Neural cell (in vitro differentiated cells): ENCODE measurements around the gene ZNF778. TPM values are rescaled to one million over a fixed set of nuclear protein-coding genes. Genes with fewer than 3 reads are reported as not detected.

Experiments used
- H2AFZ ChIP-seq: fragments of 200-600, 300-800 bp; sonication (generic), shearing (Covaris generic); 2 replicates; pipeline ENCODE4 v1.6.0; 2014; ENCODE audit warnings: low read depth, mild to moderate bottlenecking, antibody characterized with exemption, low read length, moderate library complexity
- H3F3A ChIP-seq: fragments of 200-600 bp; shearing (Covaris generic); 2 replicates; pipeline ENCODE4 v1.6.1; 2016; ENCODE audit warnings: mild to moderate bottlenecking, moderate library complexity, mixed read lengths, antibody characterized with exemption, low read length; ENCODE audit not compliant: insufficient read depth, poor library complexity, severe bottlenecking
- H3K27ac ChIP-seq: fragments of 200-600, 300-800 bp; sonication (generic), shearing (Covaris generic); 2 replicates; pipeline ENCODE4 v1.5.1; 2014; ENCODE audit warnings: mild to moderate bottlenecking, low read length, moderate library complexity
- H3K27me3 ChIP-seq: fragments of 300-800, 200-600 bp; sonication (generic), shearing (Covaris generic); 2 replicates; pipeline ENCODE4 v1.6.0; 2014; ENCODE audit warnings: mild to moderate bottlenecking, low read depth, low read length, moderate library complexity; ENCODE audit not compliant: insufficient read depth
- H3K36me3 ChIP-seq: fragments of 300-800, 200-600 bp; sonication (generic), shearing (Covaris generic); 2 replicates; pipeline ENCODE4 v1.5.1; 2014; ENCODE audit warnings: mild to moderate bottlenecking, antibody characterized with exemption, low read length, moderate library complexity; ENCODE audit not compliant: insufficient read depth
- H3K4me2 ChIP-seq: fragments of 300-800, 200-600 bp; sonication (generic), shearing (Covaris generic); 2 replicates; pipeline ENCODE4 v1.6.0; 2014; ENCODE audit warnings: mild to moderate bottlenecking, low read length
- H3K4me3 ChIP-seq: fragments of 300-800, 200-600 bp; sonication (generic), shearing (Covaris generic); 2 replicates; pipeline ENCODE4 v1.5.1; 2014; ENCODE audit warnings: mild to moderate bottlenecking, low read length, moderate library complexity
- H3K79me2 ChIP-seq: fragments of 200-600 bp; shearing (Covaris generic); replicated peaks from 2 replicates; pipeline ENCODE4 v1.6.0; 2014; ENCODE audit warnings: mild to moderate bottlenecking, low read length, moderate library complexity; ENCODE audit not compliant: insufficient read depth
- H3K9ac ChIP-seq: fragments of 300-800, 200-600 bp; sonication (generic), shearing (Covaris generic); 2 replicates; pipeline ENCODE4 v1.6.1; 2016; ENCODE audit warnings: mild to moderate bottlenecking, low read length, mixed read lengths
- H3K9me2 ChIP-seq: fragments of 200-600 bp; shearing (Covaris generic); 2 replicates; pipeline ENCODE4 v1.6.1; 2016; ENCODE audit warnings: mild to moderate bottlenecking, low read length, mixed read lengths; ENCODE audit not compliant: insufficient read depth
- H3K9me3 ChIP-seq: fragments of 200-600, 300-800 bp; sonication (generic), shearing (Covaris generic); 2 replicates; pipeline ENCODE4 v1.6.1; 2016; ENCODE audit warnings: mild to moderate bottlenecking, mixed run types, low read length, moderate library complexity, mixed read lengths
- H4K20me1 ChIP-seq: fragments of 200-600 bp; shearing (Covaris generic); 2 replicates; pipeline ENCODE4 v1.6.1; 2016; ENCODE audit warnings: mild to moderate bottlenecking, mixed run types; ENCODE audit not compliant: insufficient read depth
- CTCF ChIP-seq: fragments of 450-650 bp; IDR thresholded peaks from 2 replicates; pipeline ENCODE4 v1.5.1; 2014; ENCODE audit warnings: antibody characterized with exemption, mild to moderate bottlenecking, moderate library complexity; ENCODE audit not compliant: poor library complexity, severe bottlenecking
- EP300 ChIP-seq: fragments of 450-650 bp; conservative IDR thresholded peaks from 2 replicates; pipeline ENCODE4 v1.6.1; 2014; ENCODE audit warnings: antibody characterized with exemption, mild to moderate bottlenecking, moderate library complexity; ENCODE audit not compliant: poor library complexity, severe bottlenecking
- EZH2 ChIP-seq: fragments of 200-600, 300-800 bp; shearing (Covaris generic), sonication (generic); IDR thresholded peaks from 2 replicates; pipeline ENCODE4 v1.6.1; 2014; ENCODE audit warnings: antibody characterized with exemption, low read length, borderline replicate concordance, mild to moderate bottlenecking; ENCODE audit not compliant: insufficient read depth, poor library complexity, severe bottlenecking
- MXI1 ChIP-seq: fragments of 450-650 bp; conservative IDR thresholded peaks from 2 replicates; pipeline ENCODE4 v1.6.1; 2014; ENCODE audit warnings: antibody characterized with exemption, mild to moderate bottlenecking; ENCODE audit not compliant: poor library complexity, severe bottlenecking
- POLR2AphosphoS5 ChIP-seq: IDR thresholded peaks from 2 replicates; pipeline ENCODE4 v1.6.1; 2012
- RAD21 ChIP-seq: fragments of 450-650 bp; conservative IDR thresholded peaks from 2 replicates; pipeline ENCODE4 v1.6.1; 2014; ENCODE audit warnings: antibody characterized with exemption, mild to moderate bottlenecking, moderate library complexity
- SMC3 ChIP-seq: fragments of 450-650 bp; conservative IDR thresholded peaks from 2 replicates; pipeline ENCODE4 v1.6.1; 2014; ENCODE audit warnings: antibody characterized with exemption, mild to moderate bottlenecking, moderate library complexity; ENCODE audit not compliant: poor library complexity
- TAF1 ChIP-seq: IDR thresholded peaks from 2 replicates; pipeline ENCODE4 v1.6.1; 2012; ENCODE audit warnings: low read depth
- polyA plus RNA-seq: library from polyadenylated mRNA; depleted of rRNA; stranded (reverse); fragments of >200 nt; gene quantifications from 2 replicates; pipeline ENCODE4 v1.2.3, GENCODE V29; 2014
- TF ChIP-seq, protein P1 (sequence below): IDR thresholded peaks from 2 replicates; pipeline ENCODE4 v1.6.1; 2012; ENCODE audit warnings: borderline replicate concordance

Gene ZNF778
- polyA plus RNA-seq, 1 donor from 2014 or later = 14.7 TPM

DNA sequence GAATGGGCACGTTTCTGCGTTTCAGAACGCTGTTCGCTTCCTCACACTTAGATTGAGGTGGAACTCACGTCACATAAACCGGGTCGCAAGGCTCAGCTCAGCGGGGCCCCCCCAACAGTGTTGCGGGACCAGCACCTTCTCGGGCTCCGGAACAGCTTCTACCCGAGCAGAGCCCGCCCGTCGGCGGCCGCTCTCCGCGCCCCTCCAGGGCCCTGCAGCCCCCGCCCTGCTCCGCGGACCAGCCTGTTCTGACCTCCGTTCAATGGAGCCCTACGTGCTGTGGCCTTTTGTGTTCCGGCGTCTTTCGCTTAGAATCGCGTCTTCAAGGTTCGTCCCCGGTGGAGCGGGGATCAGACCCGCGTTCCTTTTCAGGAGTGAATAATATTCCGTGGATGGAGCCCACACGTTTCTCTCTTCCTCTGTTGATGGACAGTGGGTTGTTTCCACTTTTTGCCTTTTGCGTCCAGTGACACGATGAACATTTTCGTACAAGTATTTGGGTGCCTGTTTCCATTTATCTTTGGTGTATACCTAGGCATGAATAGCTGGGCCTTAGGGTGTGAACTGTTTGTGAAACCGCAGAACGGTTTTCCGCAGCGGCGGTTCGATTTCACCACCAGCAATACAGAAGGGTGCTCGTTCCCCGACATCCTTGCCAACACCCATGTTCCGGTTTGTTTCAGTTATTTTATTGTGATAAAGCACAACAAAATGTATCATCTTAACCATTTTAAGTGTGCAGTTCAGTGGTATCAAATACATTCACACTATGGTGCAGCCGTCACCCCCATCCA, 14.9 kb upstream of the ZNF778 start:
- Histone ChIP-seq H3K27me3 (peaks cover 53% of the 10 kb centered on the region), H3K36me3 (no peaks in the 10 kb centered on the region), H3K27ac (no peak overlapping the region), H3K79me2 (no peaks in the 10 kb centered on the region), H3F3A (no peaks in the 10 kb centered on the region), H4K20me1 (no peaks in the 10 kb centered on the region), H3K9me3 (peaks cover 6% of the 10 kb centered on the region), H3K9ac (no peak overlapping the region), H3K9me2 (no peaks in the 10 kb centered on the region), H3K4me2 (no peak overlapping the region), H3K4me3 (peak overlapping the region; percentile 53), H2AFZ (no peak overlapping the region)
- peak; percentile 14 for TF ChIP-seq EZH2
- no peak for TF ChIP-seq MXI1

- H3K79me2 ChIP-seq = no peaks in the 10 kb centered on the region
- H3K9ac ChIP-seq = no peak overlapping the region
- TF ChIP-seq SMC3 = no peak
- TF ChIP-seq MXI1 = no peak
- no peak for TF ChIP-seq RAD21
- TF ChIP-seq EZH2 = no peak
- no peak for TF ChIP-seq CTCF
- TF ChIP-seq EP300 = no peak
- TF ChIP-seq TAF1 = no peak
- no peaks in the 10 kb centered on the region for H4K20me1 ChIP-seq
- H3K9me3 ChIP-seq = peaks cover under 1% of the 10 kb centered on the region
- no peaks in the 10 kb centered on the region for H3K9me2 ChIP-seq
- no peak overlapping the region for H3K4me2 ChIP-seq
- H3K4me3 ChIP-seq = no peak overlapping the region
- no peaks in the 10 kb centered on the region for H3F3A ChIP-seq
- H3K27ac ChIP-seq = no peak overlapping the region
- H2AFZ ChIP-seq = no peak overlapping the region
- H3K36me3 ChIP-seq = no peaks in the 10 kb centered on the region
- peaks cover 19% of the 10 kb centered on the region for H3K27me3 ChIP-seq
Measured at GRCh38 chr16:89207993-89208392, 9.5 kb upstream of the ZNF778 start.

GRCh38 chr16:89209522-89210044, 7.9 kb upstream of the ZNF778 start:
- TF ChIP-seq MXI1 (no peak), SMC3 (no peak), RAD21 (no peak), CTCF (no peak), TAF1 (no peak), EZH2 (no peak), EP300 (no peak), POLR2AphosphoS5 (no peak)
- TF ChIP-seq, protein P1, sequence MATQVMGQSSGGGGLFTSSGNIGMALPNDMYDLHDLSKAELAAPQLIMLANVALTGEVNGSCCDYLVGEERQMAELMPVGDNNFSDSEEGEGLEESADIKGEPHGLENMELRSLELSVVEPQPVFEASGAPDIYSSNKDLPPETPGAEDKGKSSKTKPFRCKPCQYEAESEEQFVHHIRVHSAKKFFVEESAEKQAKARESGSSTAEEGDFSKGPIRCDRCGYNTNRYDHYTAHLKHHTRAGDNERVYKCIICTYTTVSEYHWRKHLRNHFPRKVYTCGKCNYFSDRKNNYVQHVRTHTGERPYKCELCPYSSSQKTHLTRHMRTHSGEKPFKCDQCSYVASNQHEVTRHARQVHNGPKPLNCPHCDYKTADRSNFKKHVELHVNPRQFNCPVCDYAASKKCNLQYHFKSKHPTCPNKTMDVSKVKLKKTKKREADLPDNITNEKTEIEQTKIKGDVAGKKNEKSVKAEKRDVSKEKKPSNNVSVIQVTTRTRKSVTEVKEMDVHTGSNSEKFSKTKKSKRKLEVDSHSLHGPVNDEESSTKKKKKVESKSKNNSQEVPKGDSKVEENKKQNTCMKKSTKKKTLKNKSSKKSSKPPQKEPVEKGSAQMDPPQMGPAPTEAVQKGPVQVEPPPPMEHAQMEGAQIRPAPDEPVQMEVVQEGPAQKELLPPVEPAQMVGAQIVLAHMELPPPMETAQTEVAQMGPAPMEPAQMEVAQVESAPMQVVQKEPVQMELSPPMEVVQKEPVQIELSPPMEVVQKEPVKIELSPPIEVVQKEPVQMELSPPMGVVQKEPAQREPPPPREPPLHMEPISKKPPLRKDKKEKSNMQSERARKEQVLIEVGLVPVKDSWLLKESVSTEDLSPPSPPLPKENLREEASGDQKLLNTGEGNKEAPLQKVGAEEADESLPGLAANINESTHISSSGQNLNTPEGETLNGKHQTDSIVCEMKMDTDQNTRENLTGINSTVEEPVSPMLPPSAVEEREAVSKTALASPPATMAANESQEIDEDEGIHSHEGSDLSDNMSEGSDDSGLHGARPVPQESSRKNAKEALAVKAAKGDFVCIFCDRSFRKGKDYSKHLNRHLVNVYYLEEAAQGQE = no peak

More at GRCh38 chr16:89209522-89210044, 7.9 kb upstream of the ZNF778 start:
- H3K4me3 ChIP-seq = no peak overlapping the region
- H3K27me3 ChIP-seq = peaks cover 3% of the 10 kb centered on the region
- H2AFZ ChIP-seq = no peak overlapping the region
- no peaks in the 10 kb centered on the region for H4K20me1 ChIP-seq
- no peak overlapping the region for H3K27ac ChIP-seq
- H3K9ac ChIP-seq = no peak overlapping the region
- H3K9me2 ChIP-seq = no peaks in the 10 kb centered on the region
- no peaks in the 10 kb centered on the region for H3K36me3 ChIP-seq
- H3F3A ChIP-seq = no peaks in the 10 kb centered on the region
- no peaks in the 10 kb centered on the region for H3K79me2 ChIP-seq
- no peaks in the 10 kb centered on the region for H3K9me3 ChIP-seq
- no peak overlapping the region for H3K4me2 ChIP-seq
